HCT116 (cell line): ENCODE results near the gene TMEM41A. TPM values are rescaled to one million over a fixed set of nuclear protein-coding genes. Genes with fewer than 3 reads are reported as not detected.

ENCODE experiments used
- ATAC-seq: fragments of 200-7000 bp; cut with Tn5 transposase; 2 replicates; pipeline ENCODE4 v1.9.1; 2020; ENCODE audit warnings: mild to moderate bottlenecking, moderate library complexity
- BruUV-seq: library from RNA; stranded (reverse); fragments of 400-500 nt; replicated peaks from 2 replicates; lab custom pipeline; 2021; lab: Mats Ljungman, UMichigan
- CTCF ChIA-PET: fragments of 300-600 bp; sonication (Branson Sonifier 250); formaldehyde crosslinking; loops from one replicate; lab custom pipeline; 2021; ENCODE audit warnings: antibody characterized with exemption; lab: Charles Lee
- POLR2A ChIA-PET: fragments of 300-600, 350-600 bp; sonication (Branson Sonifier 250); formaldehyde crosslinking; loops from one replicate; lab custom pipeline; 2021; ENCODE audit warnings: antibody characterized with exemption; lab: Charles Lee
- RAD21 ChIA-PET, 2 experiments: fragments of 300-600 bp; sonication (Branson Sonifier 250); formaldehyde crosslinking; loops; one replicate each; lab custom pipeline; 2023; ENCODE audit warnings: low total read pairs in 2 of 2; ENCODE audit not compliant: uncharacterized antibody in 2 of 2, unreplicated experiment in 2 of 2, low non-redundant PET in 1 of 2; lab: Charles Lee
- DNase-seq: peaks from one replicate; pipeline ENCODE4 v3.0.0-alpha.2; 2010; ENCODE audit warnings: low read depth, low spot score
- H2AFZ ChIP-seq: fragments of 200-600 bp; shearing (Covaris generic), sonication (generic); 2 replicates; pipeline ENCODE4 v1.6.1; 2017; ENCODE audit warnings: low read depth, mixed run types, mixed read lengths, antibody characterized with exemption, low read length; ENCODE audit not compliant: poor library complexity, severe bottlenecking
- H3K27ac ChIP-seq: 2 replicates; pipeline ENCODE4 v1.5.1; 2012; ENCODE audit warnings: low read depth, low read length
- H3K27me3 ChIP-seq: fragments of 200-600 bp; sonication (generic); 2 replicates; pipeline ENCODE4 v1.6.1; 2016; ENCODE audit warnings: mixed run types, low read length, mixed read lengths; ENCODE audit not compliant: insufficient read depth
- H3K36me3 ChIP-seq, 2 experiments: fragments of 200-500 bp in 1 of 2; fragments of 200-600 bp in 1 of 2; sonication (Bioruptor generic) in 1 of 2; sonication (generic) in 1 of 2; 2 replicates each; pipeline versions ENCODE4 v1.5.1 to v1.6.1; 2014 to 2016; ENCODE audit warnings: low read length in 2 of 2, inconsistent platforms in 1 of 2, mixed read lengths in 1 of 2, mixed run types in 1 of 2; ENCODE audit not compliant: insufficient read depth in 2 of 2, control insufficient read depth in 1 of 2
- H3K4me1 ChIP-seq, 2 experiments: fragments of 200-600 bp in 1 of 2; sonication (generic) in 1 of 2; 2 replicates each; pipeline versions ENCODE4 v1.5.1 to v1.6.1; 2012 to 2017; ENCODE audit warnings: low read length in 2 of 2, inconsistent platforms in 1 of 2, mild to moderate bottlenecking in 1 of 2, mixed read lengths in 1 of 2, mixed run types in 1 of 2, moderate library complexity in 1 of 2; ENCODE audit not compliant: insufficient read depth in 2 of 2, control insufficient read depth in 1 of 2
- H3K4me2 ChIP-seq: fragments of 200-600 bp; sonication (generic); 2 replicates; pipeline ENCODE4 v1.6.1; 2017; ENCODE audit warnings: mixed run types, low read length, mixed read lengths
- H3K4me3 ChIP-seq, 2 experiments: fragments of 200-600 bp in 1 of 2; sonication (generic) in 1 of 2; replicated peaks in 1 of 2; 2 replicates each; pipeline ENCODE4 v1.5.1; 2011 to 2016; ENCODE audit warnings: low read length in 2 of 2, control low read depth in 1 of 2, low read depth in 1 of 2, mild to moderate bottlenecking in 1 of 2, mixed read lengths in 1 of 2, mixed run types in 1 of 2
- H3K79me2 ChIP-seq: fragments of 200-600 bp; sonication (generic); 2 replicates; pipeline ENCODE4 v1.6.1; 2017; ENCODE audit warnings: mild to moderate bottlenecking, mixed run types, low read length, moderate library complexity, mixed read lengths; ENCODE audit not compliant: insufficient read depth
- H3K9ac ChIP-seq: fragments of 200-600 bp; sonication (generic); 2 replicates; pipeline ENCODE4 v1.6.1; 2016; ENCODE audit warnings: low read length, mixed read lengths
- H3K9me2 ChIP-seq: fragments of 200-600 bp; sonication (generic), shearing (Covaris generic); 2 replicates; pipeline ENCODE4 v1.6.1; 2017; ENCODE audit warnings: mixed run types, mild to moderate bottlenecking, moderate library complexity; ENCODE audit not compliant: insufficient read depth
- H3K9me3 ChIP-seq, 2 experiments: fragments of 200-500 bp in 1 of 2; fragments of 200-600 bp in 1 of 2; sonication (Bioruptor generic) in 1 of 2; sonication (generic) in 1 of 2; 2 replicates each; pipeline ENCODE4 v1.6.1; 2014 to 2017; ENCODE audit warnings: low read length in 2 of 2, mixed read lengths in 2 of 2, inconsistent platforms in 1 of 2, low read depth in 1 of 2, mild to moderate bottlenecking in 1 of 2, mixed run types in 1 of 2, moderate library complexity in 1 of 2; ENCODE audit not compliant: control insufficient read depth in 1 of 2, insufficient read depth in 1 of 2
- H4K20me1 ChIP-seq: fragments of 200-600 bp; sonication (generic), shearing (Covaris generic); 2 replicates; pipeline ENCODE4 v1.6.1; 2017; ENCODE audit warnings: mixed run types, mild to moderate bottlenecking, moderate library complexity; ENCODE audit not compliant: insufficient read depth
- CBX3 ChIP-seq: IDR thresholded peaks from 2 replicates; pipeline ENCODE4 v1.6.1; 2012; ENCODE audit warnings: low read depth
- CEBPB ChIP-seq: IDR thresholded peaks from 2 replicates; pipeline ENCODE4 v1.6.1; 2012; ENCODE audit warnings: low read depth
- ELF1 ChIP-seq: IDR thresholded peaks from 2 replicates; pipeline ENCODE4 v1.6.1; 2012; ENCODE audit warnings: low read depth, borderline replicate concordance
- EZH2phosphoT487 ChIP-seq: fragments of 200-600 bp; IDR thresholded peaks from 2 replicates; pipeline ENCODE4 v1.6.1; 2018; ENCODE audit warnings: antibody characterized with exemption, borderline replicate concordance
- JUND ChIP-seq: IDR thresholded peaks from 2 replicates; pipeline ENCODE4 v1.6.1; 2012
- POLR2AphosphoS5 ChIP-seq: IDR thresholded peaks from 2 replicates; pipeline ENCODE4 v1.6.1; 2011; ENCODE audit warnings: mild to moderate bottlenecking, low read depth, low read length, moderate library complexity
- RAD21 ChIP-seq: IDR thresholded peaks from 2 replicates; pipeline ENCODE4 v1.6.1; 2012; ENCODE audit warnings: low read depth, mild to moderate bottlenecking
- SIN3A ChIP-seq: IDR thresholded peaks from 2 replicates; pipeline ENCODE4 v1.6.1; 2012; ENCODE audit warnings: low read depth
- SRF ChIP-seq: IDR thresholded peaks from 2 replicates; pipeline ENCODE4 v1.6.1; 2012; ENCODE audit warnings: low read depth
- YY1 ChIP-seq: IDR thresholded peaks from 2 replicates; pipeline ENCODE4 v1.6.1; 2011; ENCODE audit warnings: low read length, low read depth, moderate library complexity, mild to moderate bottlenecking; ENCODE audit not compliant: insufficient replicate concordance; ENCODE audit errors: extremely low read depth
- ZBTB33 ChIP-seq: IDR thresholded peaks from 2 replicates; pipeline ENCODE4 v1.6.1; 2011; ENCODE audit warnings: mild to moderate bottlenecking, low read length, moderate library complexity; ENCODE audit not compliant: insufficient replicate concordance; ENCODE audit errors: extremely low read depth
- ZFX ChIP-seq: fragments of 450-650 bp; IDR thresholded peaks from 2 replicates; pipeline ENCODE4 v1.6.1; 2017
- ZNF274 ChIP-seq: fragments of 200-500 bp; sonication (Bioruptor generic); IDR thresholded peaks from 2 replicates; pipeline ENCODE4 v1.6.1; 2014; ENCODE audit warnings: mild to moderate bottlenecking, low read depth, low read length, inconsistent platforms
- intact Hi-C: fragments of 100-400 bp; cut with micrococcal nuclease; formaldehyde crosslinking; loops from 2 replicates; pipeline ENCODE4 v1.10.0; 2022
- total RNA-seq: library from RNA; stranded (reverse); gene quantifications from one replicate; pipeline ENCODE4 v1.2.1, GENCODE V29; 2021; ENCODE audit not compliant: unreplicated experiment
- TF ChIP-seq, protein P1 (sequence below), 3 experiments: fragments of 200-600 bp in 1 of 3; sonication (generic) in 1 of 3; IDR thresholded peaks in 2 of 3; conservative IDR thresholded peaks in 1 of 3; 2 replicates each; pipeline ENCODE4 v1.5.1; 2012 to 2017; ENCODE audit warnings: low read depth in 2 of 3, low read length in 2 of 3, antibody characterized with exemption in 1 of 3, borderline replicate concordance in 1 of 3, control low read depth in 1 of 3, mild to moderate bottlenecking in 1 of 3, mixed read lengths in 1 of 3, mixed run types in 1 of 3, moderate library complexity in 1 of 3; ENCODE audit not compliant: insufficient read depth in 1 of 3
- TF ChIP-seq, protein P2 (sequence below): IDR thresholded peaks from 2 replicates; pipeline ENCODE4 v1.6.1; 2012

TMEM41A gene
- total RNA-seq, 1 experiment from 2014 or later, result 25.4 TPM

DNA sequence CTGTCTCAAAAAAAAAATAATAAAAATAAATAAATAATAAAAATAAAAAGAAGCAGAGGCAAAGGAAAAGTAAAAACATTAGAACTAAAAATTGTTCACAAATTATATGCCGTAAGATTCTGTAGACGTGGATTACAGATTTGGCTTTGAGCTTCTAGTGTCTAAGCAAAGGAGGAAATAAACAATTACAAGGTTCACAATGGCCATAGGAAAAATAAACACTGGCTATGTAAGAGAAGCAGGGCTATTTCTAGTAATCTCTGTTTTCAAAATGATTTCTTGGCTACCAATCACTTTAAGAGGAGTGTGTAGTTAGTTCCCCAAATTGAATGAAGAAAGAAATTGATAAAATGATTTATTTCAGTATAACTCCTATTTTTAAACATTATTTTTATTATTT lies 54.5 kb downstream of the TMEM41A start:
- H4K20me1 ChIP-seq, result no peaks in the 10 kb centered on the region
- H3K27ac ChIP-seq, result no peak overlapping the region
- H3K79me2 ChIP-seq, result no peaks in the 10 kb centered on the region
- no peak for ATAC-seq
- no peak overlapping the region for H3K4me2 ChIP-seq
- H3K9ac ChIP-seq, result no peak overlapping the region
- BruUV-seq, result no TSS peak
- ChIA-PET CTCF (no interaction called here), RAD21 (no interaction called here), POLR2A (no interaction called here)
- no peaks in the 10 kb centered on the region for H3K36me3 ChIP-seq
- H3K9me2 ChIP-seq, result no peaks in the 10 kb centered on the region
- H3K27me3 ChIP-seq, result no peaks in the 10 kb centered on the region
- H2AFZ ChIP-seq, result no peak overlapping the region
- no peak overlapping the region for H3K4me3 ChIP-seq
- H3K4me1 ChIP-seq, result no peaks in the 10 kb centered on the region
- no peak for DNase-seq
- TF ChIP-seq, protein P1, sequence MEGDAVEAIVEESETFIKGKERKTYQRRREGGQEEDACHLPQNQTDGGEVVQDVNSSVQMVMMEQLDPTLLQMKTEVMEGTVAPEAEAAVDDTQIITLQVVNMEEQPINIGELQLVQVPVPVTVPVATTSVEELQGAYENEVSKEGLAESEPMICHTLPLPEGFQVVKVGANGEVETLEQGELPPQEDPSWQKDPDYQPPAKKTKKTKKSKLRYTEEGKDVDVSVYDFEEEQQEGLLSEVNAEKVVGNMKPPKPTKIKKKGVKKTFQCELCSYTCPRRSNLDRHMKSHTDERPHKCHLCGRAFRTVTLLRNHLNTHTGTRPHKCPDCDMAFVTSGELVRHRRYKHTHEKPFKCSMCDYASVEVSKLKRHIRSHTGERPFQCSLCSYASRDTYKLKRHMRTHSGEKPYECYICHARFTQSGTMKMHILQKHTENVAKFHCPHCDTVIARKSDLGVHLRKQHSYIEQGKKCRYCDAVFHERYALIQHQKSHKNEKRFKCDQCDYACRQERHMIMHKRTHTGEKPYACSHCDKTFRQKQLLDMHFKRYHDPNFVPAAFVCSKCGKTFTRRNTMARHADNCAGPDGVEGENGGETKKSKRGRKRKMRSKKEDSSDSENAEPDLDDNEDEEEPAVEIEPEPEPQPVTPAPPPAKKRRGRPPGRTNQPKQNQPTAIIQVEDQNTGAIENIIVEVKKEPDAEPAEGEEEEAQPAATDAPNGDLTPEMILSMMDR (IDR thresholded peaks at IDR 0.05 in 2 of 3, conservative IDR thresholded peaks at IDR 0.05 in 1 of 3; ENCODE audit: borderline replicate concordance in 1 of 3, insufficient read depth in 1 of 3, low read depth in 2 of 3, low read length in 2 of 3), result no peak
- no peak for TF ChIP-seq JUND
- no peak for TF ChIP-seq CEBPB
- TF ChIP-seq YY1, result no peak
- no peak for TF ChIP-seq SRF
- TF ChIP-seq SIN3A, result no peak
- TF ChIP-seq, protein P2, sequence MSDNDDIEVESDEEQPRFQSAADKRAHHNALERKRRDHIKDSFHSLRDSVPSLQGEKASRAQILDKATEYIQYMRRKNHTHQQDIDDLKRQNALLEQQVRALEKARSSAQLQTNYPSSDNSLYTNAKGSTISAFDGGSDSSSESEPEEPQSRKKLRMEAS, result no peak
- TF ChIP-seq POLR2AphosphoS5, result no peak
- no peaks in the 10 kb centered on the region for H3K9me3 ChIP-seq
- intact Hi-C loops, result no loop called here

DNA sequence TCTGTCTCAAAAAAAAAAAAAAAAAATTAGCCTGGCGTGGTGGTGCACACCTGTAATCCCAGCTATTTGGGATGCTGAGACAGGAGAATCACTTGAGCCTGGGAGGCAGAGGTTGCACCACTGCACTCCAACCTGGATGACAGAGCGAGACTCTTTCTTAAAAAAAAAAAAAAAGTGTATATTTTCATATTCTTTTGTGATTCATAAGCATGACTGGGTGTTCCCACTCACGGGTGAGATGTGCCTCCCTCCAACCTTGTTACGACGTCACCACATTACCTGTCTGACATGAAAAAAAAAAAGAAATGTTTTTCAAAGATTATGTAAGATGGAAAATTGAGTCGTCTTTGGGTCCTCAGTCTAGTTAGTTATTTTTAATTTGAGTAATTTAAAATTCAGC lies 56.8 kb downstream of the TMEM41A start:
- Histone ChIP-seq H3K4me2 (no peak overlapping the region), H3K9me3 (no peaks in the 10 kb centered on the region), H3K27me3 (no peaks in the 10 kb centered on the region), H3K9ac (no peak overlapping the region), H2AFZ (no peak overlapping the region), H4K20me1 (no peaks in the 10 kb centered on the region), H3K27ac (no peak overlapping the region), H3K4me3 (no peak overlapping the region), H3K4me1 (no peaks in the 10 kb centered on the region), H3K79me2 (no peaks in the 10 kb centered on the region), H3K36me3 (no peaks in the 10 kb centered on the region), H3K9me2 (no peaks in the 10 kb centered on the region)
- TF ChIP-seq ELF1 (no peak), ZFX (no peak), RAD21 (no peak), CBX3 (no peak), SIN3A (no peak), EZH2phosphoT487 (no peak), YY1 (no peak), ZBTB33 (no peak), POLR2AphosphoS5 (no peak), JUND (no peak), ZNF274 (no peak)
- intact Hi-C loops, result no loop called here
- ATAC-seq (no peak), DNase-seq (no peak)
- ChIA-PET CTCF (no interaction called here), POLR2A (no interaction called here), RAD21 (no interaction called here)
- no TSS peak for BruUV-seq
